Endothelial cell of umbilical vein (primary cell): Measurements from ENCODE around the gene ULBP2. TPM values are rescaled to one million over a fixed set of nuclear protein-coding genes. Genes with fewer than 3 reads are reported as not detected.

ENCODE experiments used
- BruUV-seq: library from RNA; stranded (reverse); fragments of 400-500 nt; replicated peaks from 2 replicates; lab custom pipeline; 2021; lab: Mats Ljungman, UMichigan
- CTCF ChIA-PET: fragments of 300-600, 350-600 bp; sonication (Branson Sonifier 250); formaldehyde crosslinking; loops from one replicate; lab custom pipeline; 2021; ENCODE audit warnings: antibody characterized with exemption, inconsistent platforms; lab: Charles Lee
- POLR2A ChIA-PET: fragments of 300-600, 350-600 bp; sonication (Branson Sonifier 250); formaldehyde crosslinking; loops from one replicate; lab custom pipeline; 2021; ENCODE audit warnings: antibody characterized with exemption, inconsistent platforms; lab: Charles Lee
- DNase-seq: peaks from one replicate; pipeline ENCODE4 v3.0.0-alpha.2; 2011; ENCODE audit warnings: low read depth, low spot score
- FAIRE-seq: peaks from 2 replicates; lab custom pipeline; 2011; peaks lifted over from hg19 to GRCh38; lab: Jason Lieb, UNC
- H2AFZ ChIP-seq: 2 replicates; pipeline ENCODE4 v1.6.0; 2012; ENCODE audit warnings: low read depth, low read length, control low read depth, inconsistent platforms
- H3K27ac ChIP-seq: 2 replicates; pipeline ENCODE4 v1.5.1; 2011; ENCODE audit warnings: low read depth, mild to moderate bottlenecking, control low read depth, low read length, moderate library complexity; ENCODE audit not compliant: insufficient read depth
- H3K27me3 ChIP-seq, 2 experiments: 2 replicates each; pipeline versions ENCODE4 v1.6.0 to v1.6.1; 2011; ENCODE audit warnings: low read length in 2 of 2, mixed read lengths in 1 of 2; ENCODE audit not compliant: control insufficient read depth in 2 of 2, insufficient read depth in 2 of 2
- H3K36me3 ChIP-seq, 2 experiments: 2 replicates in 1 of 2; 3 replicates in 1 of 2; pipeline ENCODE4 v1.5.1; 2011; ENCODE audit warnings: low read length in 2 of 2, mild to moderate bottlenecking in 1 of 2, moderate library complexity in 1 of 2; ENCODE audit not compliant: control insufficient read depth in 2 of 2, insufficient read depth in 2 of 2; ENCODE audit errors: extremely low read depth in 1 of 2
- H3K4me1 ChIP-seq: 3 replicates; pipeline ENCODE4 v1.5.1; 2011; ENCODE audit warnings: mild to moderate bottlenecking, low read length; ENCODE audit not compliant: control insufficient read depth, insufficient read depth; ENCODE audit errors: extremely low read depth
- H3K4me2 ChIP-seq: 2 replicates; pipeline ENCODE4 v1.6.1; 2011; ENCODE audit warnings: low read length, control low read depth, mixed read lengths; ENCODE audit not compliant: insufficient read depth
- H3K4me3 ChIP-seq, 3 experiments: fragments of 200-600 bp in 1 of 3; sonication (generic), shearing (Covaris generic) in 1 of 3; replicated peaks in 1 of 3; 2 replicates each; pipeline ENCODE4 v1.5.1; 2011 to 2016; ENCODE audit warnings: control low read depth in 3 of 3, low read length in 3 of 3, mild to moderate bottlenecking in 2 of 3, inconsistent platforms in 1 of 3, low read depth in 1 of 3, moderate library complexity in 1 of 3; ENCODE audit not compliant: insufficient read depth in 1 of 3
- H3K79me2 ChIP-seq: 2 replicates; pipeline ENCODE4 v1.6.0; 2012; ENCODE audit warnings: low read length, inconsistent platforms; ENCODE audit not compliant: control insufficient read depth, insufficient read depth
- H3K9ac ChIP-seq: replicated peaks from 2 replicates; pipeline ENCODE3; 2011; ENCODE audit warnings: low read length, control low read depth; ENCODE audit not compliant: insufficient read depth; ENCODE audit errors: extremely low read depth
- H3K9me1 ChIP-seq: replicated peaks from 3 replicates; pipeline ENCODE4 v1.6.0; 2011; ENCODE audit warnings: mild to moderate bottlenecking, low read length; ENCODE audit not compliant: control insufficient read depth, insufficient read depth; ENCODE audit errors: extremely low read depth
- H3K9me3 ChIP-seq: replicated peaks from 2 replicates; pipeline ENCODE4 v1.5.1; 2012; ENCODE audit warnings: low read length, inconsistent platforms; ENCODE audit not compliant: control insufficient read depth, insufficient read depth
- H4K20me1 ChIP-seq: replicated peaks from 2 replicates; pipeline ENCODE3; 2011; ENCODE audit warnings: mild to moderate bottlenecking, low read length; ENCODE audit not compliant: control insufficient read depth, insufficient read depth; ENCODE audit errors: extremely low read depth
- EZH2 ChIP-seq: IDR thresholded peaks from 2 replicates; pipeline ENCODE4 v1.6.1; 2012; ENCODE audit warnings: borderline replicate concordance, low read depth, mild to moderate bottlenecking, moderate library complexity, low read length, inconsistent platforms; ENCODE audit not compliant: severe bottlenecking
- FOS ChIP-seq: IDR thresholded peaks from 2 replicates; pipeline ENCODE4 v1.6.1; 2011; ENCODE audit warnings: mild to moderate bottlenecking, low read length, moderate library complexity, borderline replicate concordance; ENCODE audit not compliant: insufficient read depth
- GATA2 ChIP-seq: IDR thresholded peaks from 2 replicates; pipeline ENCODE4 v1.7.0; 2011; ENCODE audit warnings: low read depth, mild to moderate bottlenecking, moderate library complexity, mixed read lengths, low read length; ENCODE audit not compliant: insufficient read length, insufficient read depth
- MAX ChIP-seq: IDR thresholded peaks from 2 replicates; pipeline ENCODE4 v1.6.1; 2011; ENCODE audit not compliant: insufficient read depth, insufficient read length
- MYC ChIP-seq: IDR thresholded peaks from one replicate; pipeline ENCODE4 v1.6.1; 2011; ENCODE audit warnings: mild to moderate bottlenecking, low read depth, low read length
- POLR2AphosphoS5 ChIP-seq: IDR thresholded peaks from 2 replicates; pipeline ENCODE4 v1.6.1; 2012; ENCODE audit warnings: low read depth, mild to moderate bottlenecking, control low read depth, low read length, moderate library complexity; ENCODE audit not compliant: insufficient read depth
- dilution Hi-C: fragments of 300-500 bp; cut with MboI; formaldehyde crosslinking; loops from one replicate; pipeline ENCODE4 v1.15.0; 2019; ENCODE audit warnings: low sequenced_read_pairs; ENCODE audit not compliant: extremely low pct_ligation_motif_present
- intact Hi-C: fragments of 100-400 bp; cut with micrococcal nuclease; formaldehyde crosslinking; loops from one replicate; pipeline ENCODE4 v1.10.0; 2022
- polyA plus RNA-seq, 4 experiments: library from polyadenylated mRNA; depleted of rRNA in 3 of 4; stranded (reverse) in 3 of 4; unstranded in 1 of 4; fragments of >200 nt; gene quantifications; 2 replicates each; pipeline versions ENCODE4 v1.2.1 to v1.2.3, GENCODE V29; 2011 to 2012; ENCODE audit warnings: missing spikeins in 1 of 4
- total RNA-seq: library from RNA; stranded (reverse); gene quantifications from 2 replicates; pipeline ENCODE4 v1.2.3, GENCODE V29; 2021
- TF ChIP-seq, protein P1 (sequence below), 2 donors: IDR thresholded peaks; 1 replicate in 1 of 2; 2 replicates in 1 of 2; pipeline ENCODE4 v1.5.1; 2011; ENCODE audit warnings: low read length in 2 of 2, mild to moderate bottlenecking in 2 of 2, moderate library complexity in 2 of 2, control low read depth in 1 of 2, inconsistent platforms in 1 of 2, low read depth in 1 of 2; ENCODE audit not compliant: insufficient read depth in 1 of 2; ENCODE audit errors: extremely low read depth in 1 of 2

The ULBP2 gene
- total and polyA plus RNA-seq, 2 donors (not counting 3 experiments of a cell fraction or from before 2014, with no cell fraction given), result 7.0 to 22.8 TPM

GRCh38 chr6:149933036-149933435, 8.8 kb upstream of the ULBP2 start:
- POLR2A ChIA-PET, result no interaction called here
- no peak overlapping the region for H3K27ac ChIP-seq
- H3K4me3 ChIP-seq, result no peak overlapping the region
- intact Hi-C loops, result no loop called here
- H3K79me2 ChIP-seq, result no peaks in the 10 kb centered on the region
- TF ChIP-seq GATA2 (no peak), POLR2AphosphoS5 (no peak), FOS (no peak), EZH2 (no peak), MYC (no peak), MAX (no peak)
- TF ChIP-seq, protein P1, sequence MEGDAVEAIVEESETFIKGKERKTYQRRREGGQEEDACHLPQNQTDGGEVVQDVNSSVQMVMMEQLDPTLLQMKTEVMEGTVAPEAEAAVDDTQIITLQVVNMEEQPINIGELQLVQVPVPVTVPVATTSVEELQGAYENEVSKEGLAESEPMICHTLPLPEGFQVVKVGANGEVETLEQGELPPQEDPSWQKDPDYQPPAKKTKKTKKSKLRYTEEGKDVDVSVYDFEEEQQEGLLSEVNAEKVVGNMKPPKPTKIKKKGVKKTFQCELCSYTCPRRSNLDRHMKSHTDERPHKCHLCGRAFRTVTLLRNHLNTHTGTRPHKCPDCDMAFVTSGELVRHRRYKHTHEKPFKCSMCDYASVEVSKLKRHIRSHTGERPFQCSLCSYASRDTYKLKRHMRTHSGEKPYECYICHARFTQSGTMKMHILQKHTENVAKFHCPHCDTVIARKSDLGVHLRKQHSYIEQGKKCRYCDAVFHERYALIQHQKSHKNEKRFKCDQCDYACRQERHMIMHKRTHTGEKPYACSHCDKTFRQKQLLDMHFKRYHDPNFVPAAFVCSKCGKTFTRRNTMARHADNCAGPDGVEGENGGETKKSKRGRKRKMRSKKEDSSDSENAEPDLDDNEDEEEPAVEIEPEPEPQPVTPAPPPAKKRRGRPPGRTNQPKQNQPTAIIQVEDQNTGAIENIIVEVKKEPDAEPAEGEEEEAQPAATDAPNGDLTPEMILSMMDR (IDR thresholded peaks at IDR 0.05; ENCODE audit: extremely low read depth in 1 of 2, insufficient read depth in 1 of 2, low read depth in 1 of 2, low read length in 2 of 2), result no peak
- no peak overlapping the region for H2AFZ ChIP-seq
- H3K9ac ChIP-seq, result no peak overlapping the region
- CTCF ChIA-PET, result interaction anchor here (2.6 kb wide), 1 partner anchor 84 kb away, joined by 14 read pairs; no protein-coding TSS in a partner anchor
- no TSS peak for BruUV-seq
- no peak overlapping the region for H3K4me2 ChIP-seq
- H3K9me3 ChIP-seq, result no peaks in the 10 kb centered on the region
- H3K36me3 ChIP-seq, result no peaks in the 10 kb centered on the region
- no peaks in the 10 kb centered on the region for H3K9me1 ChIP-seq
- no peaks in the 10 kb centered on the region for H4K20me1 ChIP-seq
- peaks cover 58 to 68% of the 10 kb centered on the region in 2 experiments for H3K27me3 ChIP-seq
- DNase-seq (no peak), FAIRE-seq (no peak)
- H3K4me1 ChIP-seq, result no peaks in the 10 kb centered on the region
- dilution Hi-C loops, result no loop called here
